Upper lobe of left lung (tissue), 4 donors: ENCODE results near the gene TMEM247.

Source experiments
- CTCF ChIP-seq, 6 experiments: fragments of 450-650 bp in 4 of 6; fragments of 200-600 bp in 2 of 6; sonication (generic) in 2 of 6; IDR thresholded peaks; one replicate each; pipeline ENCODE4 v1.5.1; 2016 to 2019; ENCODE audit warnings: antibody characterized with exemption in 6 of 6
- POLR2A ChIP-seq, 4 donors: fragments of 450-650 bp; IDR thresholded peaks; one replicate each; pipeline ENCODE4 v1.5.1; 2016 to 2017; ENCODE audit warnings: antibody characterized with exemption in 4 of 4, mild to moderate bottlenecking in 2 of 4

GRCh38 chr2:46461011-46461674, 18.2 kb upstream of the TMEM247 start:
- TF ChIP-seq CTCF (IDR thresholded peaks at IDR 0.05) (peak; percentile 95 to 99 (median 97)), POLR2A (IDR thresholded peaks at IDR 0.05) (peak in 1 of 4 donors; percentile 21)
